Erythroblast (primary cell): ENCODE measurements around the gene LAPTM5.

ENCODE experiments used
- GATA1 ChIP-seq: IDR thresholded peaks from 2 replicates; pipeline ENCODE4 v1.6.1; 2011; ENCODE audit warnings: low read depth, mild to moderate bottlenecking, control low read depth, low read length, moderate library complexity
- POLR2A ChIP-seq: IDR thresholded peaks from 2 replicates; pipeline ENCODE4 v1.6.1; 2011; ENCODE audit warnings: mild to moderate bottlenecking, low read length

- TF ChIP-seq POLR2A (peak; percentile 40), GATA1 (no peak)
Observed at GRCh38 chr1:30758785-30759380, 1.3 kb upstream of the LAPTM5 start.
